Pancreas (tissue), 10 donors: ENCODE results near the gene MRPL55. TPM values are rescaled to one million over a fixed set of nuclear protein-coding genes. Genes with fewer than 3 reads are reported as not detected.

ENCODE experiments used
- ATAC-seq, 4 donors: fragments of 200-7000 bp; cut with Tn5 transposase; one replicate each; pipeline versions ENCODE4 v1.8.0 to v1.9.1; 2020; ENCODE audit warnings: mild to moderate bottlenecking in 4 of 4, moderate library complexity in 4 of 4
- DNase-seq, 6 donors: peaks; one replicate each; pipeline ENCODE4 v3.0.0-alpha.2; 2020
- FAIRE-seq: peaks from 2 replicates; lab custom pipeline; 2012; peaks lifted over from hg19 to GRCh38; lab: Jason Lieb, UNC
- H3K27ac ChIP-seq, 4 donors: fragments of 200-600 bp; sonication (generic); 1 replicate in 3 of 4; 2 replicates in 1 of 4; pipeline versions ENCODE4 v1.5.0 to v1.8.0; 2020
- H3K27me3 ChIP-seq, 4 donors: fragments of 200-600 bp; one replicate each; pipeline ENCODE4 v1.8.0; 2021
- H3K36me3 ChIP-seq, 3 donors: fragments of 200-600 bp; sonication (generic) in 1 of 3; one replicate each; pipeline versions ENCODE4 v1.5.0 to v1.8.0; 2020 to 2021
- H3K4me1 ChIP-seq, 3 donors: fragments of 200-600 bp; one replicate each; pipeline ENCODE4 v1.8.0; 2021
- H3K4me3 ChIP-seq, 4 donors: fragments of 200-600 bp; sonication (generic) in 2 of 4; one replicate each; pipeline versions ENCODE4 v1.5.0 to v1.8.0; 2020 to 2021
- H3K9me3 ChIP-seq, 4 donors: fragments of 200-600 bp; one replicate each; pipeline ENCODE4 v1.8.0; 2021
- CTCF ChIP-seq, 4 donors: fragments of 200-600 bp; sonication (generic) in 3 of 4; IDR thresholded peaks; one replicate each; pipeline versions ENCODE4 v1.5.0 to v1.8.0; 2021; ENCODE audit warnings: antibody characterized with exemption in 4 of 4
- WGBS, 2 donors: extraction: QIAGEN DNeasy Blood & Tissue Kit; methylation state at CpG; one replicate each; pipeline ENCODE4 v1.1.7; 2013; 5-methylcytosine and 5-hydroxymethylcytosine counted together
- intact Hi-C, 3 donors: fragments of 100-400 bp; cut with DNase I; formaldehyde crosslinking; loops; one replicate each; pipeline versions ENCODE4 v1.11.1 to v1.14.2; 2022
- polyA plus RNA-seq, 2 donors: library from polyadenylated mRNA; stranded (reverse); fragments of 200-250 nt; gene quantifications; one replicate each; pipeline ENCODE4 v1.2.3, GENCODE V29; 2013
- total RNA-seq, 6 donors: library from RNA; stranded (reverse); fragmentation: NEBNext Ultra II Directional in 4 of 6; extraction: Animal tissue kit (Norgen Biotek cat#: 25700) in 4 of 6; gene quantifications; one replicate each; pipeline versions ENCODE4 v1.2.1 to v1.2.4, GENCODE V29; 2021 to 2023
- donor health status: healthy with polysubstance abuse.
- donor health status: DM: no; HTN: no; CAD: no; lungs with moderate emphysema.
- donor health status: DM: no; HTN: no; CAD: no.
- donor health status: control.
- donor health status: control.
- donor health status: Bipolar disorder and iron deficiency.
- donor health status: DM: yes; HTN: yes; CAD: no.
- donor health status: DM: no; HTN: no; CAD: no.
- donor health status: DM: no; HTN: no; CAD: no.
- donor health status: DM: yes; HTN: yes; CAD: no.

The MRPL55 gene
- total and polyA plus RNA-seq, 8 donors, result 18.1 to 113 (median 24.0) TPM

- 57 to 61% methylated on average over 4 of the region's 4 CpGs for WGBS, 2 donors
- DNase-seq, result peak in 1 of 6 donors; percentile 56
- no peak for TF ChIP-seq CTCF (IDR thresholded peaks at IDR 0.05)
- Histone ChIP-seq H3K4me1 (no peaks in the 10 kb centered on the region), H3K36me3 (no peaks in the 10 kb centered on the region), H3K4me3 (no peak overlapping the region), H3K27me3 (no peaks in the 10 kb centered on the region), H3K27ac (no peak overlapping the region), H3K9me3 (no peaks in the 10 kb centered on the region)
- intact Hi-C loops, result no loop called here
- ATAC-seq, result no peak
- FAIRE-seq, result no peak
Observed at GRCh38 chr1:228062812-228063211, 46.3 kb downstream of the MRPL55 start.

GRCh38 chr1:228062085-228062791 is 46.9 kb downstream of the MRPL55 start:
- Histone ChIP-seq H3K36me3 (no peaks in the 10 kb centered on the region), H3K27me3 (no peaks in the 10 kb centered on the region), H3K27ac (no peak overlapping the region), H3K9me3 (no peaks in the 10 kb centered on the region), H3K4me1 (no peaks in the 10 kb centered on the region), H3K4me3 (no peak overlapping the region)
- DNase-seq, result peak in 1 of 6 donors; percentile 71
- TF ChIP-seq CTCF (IDR thresholded peaks at IDR 0.05), result no peak
- ATAC-seq, result no peak
- WGBS, 2 donors, result 93 to 94% methylated on average over 9 of the region's 9 CpGs
- intact Hi-C loops, result no loop called here
- FAIRE-seq, result no peak

DNA sequence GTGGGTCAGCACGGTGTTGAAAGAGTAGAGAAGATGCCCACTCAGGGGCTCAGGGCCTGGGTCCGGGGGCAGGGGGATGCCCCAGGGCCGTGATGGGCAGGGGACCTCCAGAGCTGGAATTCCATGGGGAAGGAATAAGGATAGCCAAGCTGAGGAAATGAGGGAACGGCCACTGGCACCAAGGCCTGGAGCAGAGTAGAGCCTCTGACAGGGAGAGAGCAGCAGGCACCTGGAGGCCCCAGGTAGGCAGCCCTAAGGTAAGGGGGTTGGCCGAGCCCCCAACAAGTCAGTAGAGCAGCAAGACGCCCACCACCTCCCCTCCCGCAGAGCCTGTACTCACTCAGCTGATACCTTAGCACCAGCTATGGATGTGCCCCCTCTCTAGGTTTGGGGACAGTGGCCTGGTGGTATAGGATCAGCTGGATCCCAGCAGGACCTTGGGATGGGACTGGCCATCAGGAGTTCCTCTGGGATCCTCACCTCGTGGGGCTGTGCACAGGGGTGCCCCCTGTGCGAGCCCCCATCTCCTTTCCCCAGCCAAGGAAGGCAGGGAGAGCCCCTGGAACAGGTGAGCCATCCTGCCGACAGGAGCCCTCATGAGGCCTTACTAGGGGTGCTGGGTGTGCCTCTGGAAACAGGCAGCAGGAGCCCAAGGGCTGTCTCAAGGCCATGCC is 47.6 kb downstream of the MRPL55 start:
- ATAC-seq (no peak), FAIRE-seq (no peak), DNase-seq (peak in 2 of 6 donors; percentile 38 to 57)
- intact Hi-C loops, result no loop called here
- TF ChIP-seq CTCF (IDR thresholded peaks at IDR 0.05), result no peak
- Histone ChIP-seq H3K4me3 (no peak overlapping the region), H3K27ac (no peak overlapping the region), H3K36me3 (no peaks in the 10 kb centered on the region), H3K4me1 (no peaks in the 10 kb centered on the region), H3K9me3 (no peaks in the 10 kb centered on the region), H3K27me3 (no peaks in the 10 kb centered on the region)
- 83 to 85% methylated on average over 10 of the region's 10 CpGs for WGBS, 2 donors

DNA sequence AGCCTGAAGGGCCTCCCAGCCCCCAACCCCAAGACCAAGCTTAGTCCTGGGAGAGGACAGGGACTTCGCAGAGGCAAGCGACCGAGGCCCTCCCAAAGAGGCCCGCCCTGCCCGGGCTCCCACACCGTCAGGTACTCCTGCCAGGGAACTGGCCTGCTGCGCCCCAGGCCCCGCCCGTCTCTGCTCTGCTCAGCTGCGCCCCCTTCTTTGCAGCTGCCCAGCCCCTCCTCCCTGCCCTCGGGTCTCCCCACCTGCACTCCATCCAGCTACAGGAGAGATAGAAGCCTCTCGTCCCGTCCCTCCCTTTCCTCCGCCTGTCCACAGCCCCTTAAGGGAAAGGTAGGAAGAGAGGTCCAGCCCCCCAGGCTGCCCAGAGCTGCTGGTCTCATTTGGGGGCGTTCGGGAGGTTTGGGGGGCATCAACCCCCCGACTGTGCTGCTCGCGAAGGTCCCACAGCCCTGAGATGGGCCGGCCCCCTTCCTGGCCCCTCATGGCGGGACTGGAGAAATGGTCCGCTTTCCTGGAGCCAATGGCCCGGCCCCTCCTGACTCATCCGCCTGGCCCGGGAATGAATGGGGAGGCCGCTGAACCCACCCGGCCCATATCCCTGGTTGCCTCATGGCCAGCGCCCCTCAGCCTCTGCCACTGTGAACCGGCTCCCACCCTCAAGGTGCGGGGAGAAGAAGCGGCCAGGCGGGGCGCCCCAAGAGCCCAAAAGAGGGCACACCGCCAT is 48.5 kb downstream of the MRPL55 start:
- no peaks in the 10 kb centered on the region for H3K36me3 ChIP-seq
- no peaks in the 10 kb centered on the region for H3K27me3 ChIP-seq
- ATAC-seq (peak; percentile 10 to 41 (median 20)), FAIRE-seq (no peak), DNase-seq (peak; percentile 38 to 83 (median 57))
- 30% methylated on average over 30 to 34 of the region's 34 CpGs for WGBS, 2 donors
- peak overlapping the region in 1 of 4 donors; percentile 54 for H3K27ac ChIP-seq
- peak overlapping the region; percentile 23 to 54 (median 39) for H3K4me3 ChIP-seq
- H3K9me3 ChIP-seq, result no peaks in the 10 kb centered on the region
- H3K4me1 ChIP-seq, result no peaks in the 10 kb centered on the region
- intact Hi-C loops, result no loop called here
- no peak for TF ChIP-seq CTCF (IDR thresholded peaks at IDR 0.05)
